Measurements from ENCODE around the gene HOXC5. TPM values are rescaled to one million over a fixed set of nuclear protein-coding genes. Genes with fewer than 3 reads are reported as not detected.

Gene HOXC5
- polyA plus RNA-seq, 2 donors: 0.41 to 0.96 TPM

- H3K36me3 ChIP-seq (ENCODE audit: control insufficient read depth in 2 of 2, insufficient read depth in 2 of 2, low read length in 1 of 2): no peaks in the 10 kb centered on the region
- H3K4me3 ChIP-seq (ENCODE audit: low read depth in 1 of 2, low read length in 2 of 2): peak overlapping the region in 1 of 2 donors; percentile 62
- WGBS, 2 donors: 4 to 7% methylated on average over 17 of the region's 17 CpGs
- H3K27me3 ChIP-seq (ENCODE audit: control insufficient read depth in 1 of 2, insufficient read depth in 2 of 2, low read length in 2 of 2): peaks cover 7 to 52% of the 10 kb centered on the region in 2 donors
- peaks cover 0 to 6% of the 10 kb centered on the region in 2 donors for H3K4me1 ChIP-seq (ENCODE audit: control insufficient read depth in 2 of 2, insufficient read depth in 2 of 2, low read length in 1 of 2)
- no peaks in the 10 kb centered on the region for H3K9me3 ChIP-seq (ENCODE audit: control insufficient read depth in 2 of 2, insufficient read depth in 1 of 2, low read depth in 1 of 2, low read length in 1 of 2)
- H3K27ac ChIP-seq (ENCODE audit: low read depth in 2 of 2, low read length in 1 of 2): no peak overlapping the region
Observed at GRCh38 chr12:53995002-53995377, 37.9 kb upstream of the HOXC5 start.

- Histone ChIP-seq H3K9me3 (ENCODE audit: control insufficient read depth in 2 of 2, insufficient read depth in 1 of 2, low read depth in 1 of 2, low read length in 1 of 2) (no peaks in the 10 kb centered on the region), H3K4me3 (ENCODE audit: low read depth in 1 of 2, low read length in 2 of 2) (peak overlapping the region; percentile 46 to 62), H3K36me3 (ENCODE audit: control insufficient read depth in 2 of 2, insufficient read depth in 2 of 2, low read length in 1 of 2) (no peaks in the 10 kb centered on the region), H3K27me3 (ENCODE audit: control insufficient read depth in 1 of 2, insufficient read depth in 2 of 2, low read length in 2 of 2) (peaks cover 5 to 53% of the 10 kb centered on the region in 2 donors), H3K4me1 (ENCODE audit: control insufficient read depth in 2 of 2, insufficient read depth in 2 of 2, low read length in 1 of 2) (peaks cover under 1 to 11% of the 10 kb centered on the region in 2 donors), H3K27ac (ENCODE audit: low read depth in 2 of 2, low read length in 1 of 2) (no peak overlapping the region)
- WGBS, 2 donors: 2 to 6% methylated on average over 48 of the region's 48 CpGs
Observed at GRCh38 chr12:53995378-53996239, 37.2 kb upstream of the HOXC5 start.

- Histone ChIP-seq H3K9me3 (ENCODE audit: control insufficient read depth in 2 of 2, insufficient read depth in 1 of 2, low read depth in 1 of 2, low read length in 1 of 2) (no peaks in the 10 kb centered on the region), H3K36me3 (ENCODE audit: control insufficient read depth in 2 of 2, insufficient read depth in 2 of 2, low read length in 1 of 2) (no peaks in the 10 kb centered on the region), H3K27me3 (ENCODE audit: control insufficient read depth in 1 of 2, insufficient read depth in 2 of 2, low read length in 2 of 2) (peaks cover 3 to 53% of the 10 kb centered on the region in 2 donors), H3K4me1 (ENCODE audit: control insufficient read depth in 2 of 2, insufficient read depth in 2 of 2, low read length in 1 of 2) (peaks cover 2 to 13% of the 10 kb centered on the region in 2 donors), H3K27ac (ENCODE audit: low read depth in 2 of 2, low read length in 1 of 2) (no peak overlapping the region), H3K4me3 (ENCODE audit: low read depth in 1 of 2, low read length in 2 of 2) (peak overlapping the region in 1 of 2 donors; percentile 62)
- 51 to 63% methylated on average over 29 of the region's 29 CpGs for WGBS, 2 donors
Observed at GRCh38 chr12:53996240-53997203, 36.3 kb upstream of the HOXC5 start.

- 22 to 38% methylated on average over 26 to 35 of the region's 35 CpGs for WGBS, 2 donors
- Histone ChIP-seq H3K9me3 (ENCODE audit: control insufficient read depth in 2 of 2, insufficient read depth in 1 of 2, low read depth in 1 of 2, low read length in 1 of 2) (no peaks in the 10 kb centered on the region), H3K4me1 (ENCODE audit: control insufficient read depth in 2 of 2, insufficient read depth in 2 of 2, low read length in 1 of 2) (peaks cover 2 to 13% of the 10 kb centered on the region in 2 donors), H3K27ac (ENCODE audit: low read depth in 2 of 2, low read length in 1 of 2) (no peak overlapping the region), H3K4me3 (ENCODE audit: low read depth in 1 of 2, low read length in 2 of 2) (no peak overlapping the region), H3K36me3 (ENCODE audit: control insufficient read depth in 2 of 2, insufficient read depth in 2 of 2, low read length in 1 of 2) (no peaks in the 10 kb centered on the region), H3K27me3 (ENCODE audit: control insufficient read depth in 1 of 2, insufficient read depth in 2 of 2, low read length in 2 of 2) (peaks cover 3 to 48% of the 10 kb centered on the region in 2 donors)
Observed at GRCh38 chr12:53997204-53998109, 35.4 kb upstream of the HOXC5 start.

- Histone ChIP-seq H3K4me1 (ENCODE audit: control insufficient read depth in 2 of 2, insufficient read depth in 2 of 2, low read length in 1 of 2) (peaks cover 2 to 13% of the 10 kb centered on the region in 2 donors), H3K4me3 (ENCODE audit: low read depth in 1 of 2, low read length in 2 of 2) (no peak overlapping the region), H3K36me3 (ENCODE audit: control insufficient read depth in 2 of 2, insufficient read depth in 2 of 2, low read length in 1 of 2) (no peaks in the 10 kb centered on the region), H3K9me3 (ENCODE audit: control insufficient read depth in 2 of 2, insufficient read depth in 1 of 2, low read depth in 1 of 2, low read length in 1 of 2) (no peaks in the 10 kb centered on the region), H3K27me3 (ENCODE audit: control insufficient read depth in 1 of 2, insufficient read depth in 2 of 2, low read length in 2 of 2) (peaks cover 3 to 44% of the 10 kb centered on the region in 2 donors), H3K27ac (ENCODE audit: low read depth in 2 of 2, low read length in 1 of 2) (no peak overlapping the region)
- WGBS, 2 donors: 18 to 30% methylated on average over 11 of the region's 11 CpGs
Observed at GRCh38 chr12:53998110-53998899, 34.5 kb upstream of the HOXC5 start.

- H3K4me3 ChIP-seq (ENCODE audit: low read depth in 1 of 2, low read length in 2 of 2): peak overlapping the region in 1 of 2 donors; percentile 4
Observed at GRCh38 chr12:53998900-53999236, 34.0 kb upstream of the HOXC5 start.

GRCh38 chr12:53999559-54000115 lies 33.2 kb upstream of the HOXC5 start:
- H3K27me3 ChIP-seq (ENCODE audit: control insufficient read depth in 1 of 2, insufficient read depth in 2 of 2, low read length in 2 of 2): peaks cover 3 to 36% of the 10 kb centered on the region in 2 donors
- H3K4me1 ChIP-seq (ENCODE audit: control insufficient read depth in 2 of 2, insufficient read depth in 2 of 2, low read length in 1 of 2): peaks cover 2 to 7% of the 10 kb centered on the region in 2 donors
- 2 to 4% methylated on average over 35 of the region's 35 CpGs for WGBS, 2 donors

More at GRCh38 chr12:53998900-53999236, 34.0 kb upstream of the HOXC5 start:
- H3K4me1 ChIP-seq (ENCODE audit: control insufficient read depth in 2 of 2, insufficient read depth in 2 of 2, low read length in 1 of 2): peaks cover 2 to 13% of the 10 kb centered on the region in 2 donors
- H3K27me3 ChIP-seq (ENCODE audit: control insufficient read depth in 1 of 2, insufficient read depth in 2 of 2, low read length in 2 of 2): peaks cover 3 to 40% of the 10 kb centered on the region in 2 donors
- H3K9me3 ChIP-seq (ENCODE audit: control insufficient read depth in 2 of 2, insufficient read depth in 1 of 2, low read depth in 1 of 2, low read length in 1 of 2): no peaks in the 10 kb centered on the region
- H3K36me3 ChIP-seq (ENCODE audit: control insufficient read depth in 2 of 2, insufficient read depth in 2 of 2, low read length in 1 of 2): no peaks in the 10 kb centered on the region
- WGBS, 2 donors: 6 to 14% methylated on average over 13 of the region's 13 CpGs
- H3K27ac ChIP-seq (ENCODE audit: low read depth in 2 of 2, low read length in 1 of 2): no peak overlapping the region

More at GRCh38 chr12:53999559-54000115, 33.2 kb upstream of the HOXC5 start:
- Histone ChIP-seq H3K36me3 (ENCODE audit: control insufficient read depth in 2 of 2, insufficient read depth in 2 of 2, low read length in 1 of 2) (no peaks in the 10 kb centered on the region), H3K9me3 (ENCODE audit: control insufficient read depth in 2 of 2, insufficient read depth in 1 of 2, low read depth in 1 of 2, low read length in 1 of 2) (no peaks in the 10 kb centered on the region), H3K4me3 (ENCODE audit: low read depth in 1 of 2, low read length in 2 of 2) (peak overlapping the region; percentile 43 to 67), H3K27ac (ENCODE audit: low read depth in 2 of 2, low read length in 1 of 2) (no peak overlapping the region)

Measured in esophagus (tissue), 2 donors.